ENCODE results near the gene C10orf120.

Gene C10orf120

DNA sequence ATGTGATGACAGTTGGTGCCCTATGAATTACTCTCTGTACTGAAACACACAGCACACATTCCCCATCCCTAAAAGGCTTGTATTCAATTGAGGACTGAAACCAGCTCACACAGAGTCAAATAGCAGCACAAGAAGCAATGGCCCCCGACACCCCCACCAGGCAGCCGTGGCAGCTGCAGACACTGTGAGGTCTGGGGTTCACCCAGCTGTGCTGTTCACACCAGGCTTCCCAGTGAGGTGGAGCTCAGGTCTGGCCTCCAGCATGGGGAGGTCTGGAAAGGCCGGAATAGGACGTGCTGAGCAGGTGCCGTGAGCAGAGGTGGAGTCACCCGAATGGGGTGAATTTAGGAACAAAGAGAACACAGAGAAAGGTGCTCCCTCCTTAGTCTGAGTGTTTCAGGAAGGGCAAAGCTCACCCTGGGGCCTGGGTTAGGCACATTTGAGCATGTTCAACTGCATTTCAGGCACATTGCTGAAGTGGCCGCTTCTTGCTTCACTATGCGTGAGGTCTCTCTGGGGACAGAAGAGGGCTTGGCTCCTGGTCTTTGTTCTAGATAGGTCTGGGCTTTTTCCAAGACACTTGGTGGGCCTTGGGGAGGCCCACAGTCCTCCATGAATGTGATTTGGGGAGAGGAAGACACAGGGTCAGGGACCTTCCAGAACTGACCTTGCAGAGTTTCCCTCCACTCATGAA is 41.1 kb downstream of the C10orf120 start:
- DNase-seq: no peak

- DNase-seq: no peak
These were observed 41.9 kb downstream of the C10orf120 start for GRCh38 chr10:122657729-122658128.

- DNase-seq: no peak
These were observed 42.4 kb downstream of the C10orf120 start for GRCh38 chr10:122657255-122657654.

GRCh38 chr10:122656741-122657140 is 42.9 kb downstream of the C10orf120 start:
- no peak for DNase-seq

DNA sequence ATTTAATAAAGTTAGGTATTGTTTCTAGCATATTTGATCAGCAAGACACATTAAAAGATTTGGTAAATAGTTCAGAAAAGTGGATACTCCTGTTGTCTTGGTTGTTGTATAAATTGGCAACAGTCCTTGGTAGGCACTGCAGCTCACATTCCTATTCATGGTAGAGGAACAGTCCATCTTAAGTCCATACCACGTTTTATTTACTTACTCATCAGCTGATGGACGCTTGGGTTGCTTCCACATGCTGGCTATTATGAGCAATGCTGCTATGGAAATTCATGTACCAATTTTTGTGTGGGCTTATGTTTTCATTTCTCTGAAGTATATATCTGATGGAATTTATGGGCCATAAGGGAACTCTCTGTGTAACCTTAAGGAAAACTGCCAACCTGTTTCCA is 43.3 kb downstream of the C10orf120 start:
- no peak for DNase-seq

DNA sequence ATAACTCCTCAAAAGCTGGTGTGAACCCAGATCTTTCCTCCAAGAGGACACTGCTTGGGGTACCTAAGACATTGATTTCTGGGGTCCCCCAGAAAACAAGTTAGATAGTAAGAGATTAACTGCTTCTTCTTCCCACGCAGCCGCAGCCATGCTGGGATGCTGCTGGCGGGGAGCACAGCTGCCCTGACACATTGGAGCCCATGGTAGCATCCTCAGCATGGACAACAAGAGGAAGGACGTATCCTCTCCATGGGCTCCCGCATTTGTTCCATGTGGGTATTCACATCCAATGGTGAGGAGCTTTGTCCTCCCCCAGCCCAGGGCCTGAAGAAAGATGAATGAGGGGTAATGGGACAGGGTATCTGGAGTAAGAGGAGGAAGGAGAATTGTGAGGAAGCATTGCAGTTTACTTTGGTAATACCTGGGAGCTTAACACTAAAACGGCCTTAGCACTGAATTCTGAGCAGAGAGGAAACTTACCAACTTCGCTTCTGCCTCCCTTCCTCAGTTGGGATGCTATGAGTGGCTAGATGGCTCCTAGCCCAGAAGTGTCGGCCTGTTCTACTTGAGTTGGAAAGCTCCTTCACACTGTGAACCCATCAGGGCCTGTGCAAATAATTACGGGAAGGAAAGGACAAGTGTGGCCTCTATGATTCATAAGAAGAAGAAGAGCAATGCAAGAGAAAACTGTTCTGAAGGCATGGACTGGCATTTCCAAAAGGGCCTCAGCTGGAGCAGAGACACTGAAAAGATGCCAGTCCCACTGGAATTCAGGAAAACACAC is 43.9 kb downstream of the C10orf120 start:
- no peak for DNase-seq

GRCh38 chr10:122650331-122650730 is 49.3 kb downstream of the C10orf120 start:
- DNase-seq: no peak

DNA sequence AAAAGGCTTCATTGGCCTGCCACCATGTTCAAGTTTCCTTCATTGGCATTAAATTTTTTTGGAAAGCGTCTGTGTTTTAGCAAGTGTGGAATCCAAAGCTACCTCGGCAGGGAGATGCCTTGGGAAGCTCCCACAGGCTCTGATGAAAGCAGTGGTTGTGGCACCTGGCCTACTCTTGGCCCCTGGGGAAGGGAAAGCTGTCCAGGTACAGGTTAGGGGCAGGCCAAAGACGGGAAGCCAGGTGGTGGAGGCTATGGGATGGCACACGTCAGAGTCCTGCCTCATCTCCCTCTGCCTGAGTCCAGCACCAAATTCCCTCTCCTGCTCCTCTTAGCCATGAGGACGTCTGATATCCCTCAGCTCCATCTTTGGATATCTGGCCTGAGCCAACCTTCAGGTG is 49.7 kb downstream of the C10orf120 start:
- DNase-seq: no peak

GRCh38 chr10:122648599-122649428 is 50.8 kb downstream of the C10orf120 start:
- peak; percentile 3 for DNase-seq
